Smooth muscle cell (in vitro differentiated cells): ENCODE data around the gene GALNT1. TPM values are rescaled to one million over a fixed set of nuclear protein-coding genes. Genes with fewer than 3 reads are reported as not detected.

Source experiments
- DNase-seq: peaks from one replicate; lab custom pipeline; 2025; ENCODE audit not compliant: unreplicated experiment; lab: John Stamatoyannopoulos, UW
- H2AFZ ChIP-seq: fragments of 200-600 bp; sonication (generic); 2 replicates; pipeline ENCODE4 v1.6.0; 2016; ENCODE audit warnings: antibody characterized with exemption, low read depth, mild to moderate bottlenecking
- H3F3A ChIP-seq: fragments of 200-600 bp; sonication (generic); 2 replicates; pipeline ENCODE4 v1.6.0; 2017; ENCODE audit warnings: antibody characterized with exemption, low read depth
- H3K27ac ChIP-seq: fragments of 200-600 bp; sonication (generic); 2 replicates; pipeline ENCODE4 v1.5.1; 2016; ENCODE audit warnings: low read depth, mild to moderate bottlenecking
- H3K27me3 ChIP-seq: fragments of 200-600 bp; sonication (generic); 2 replicates; pipeline ENCODE4 v1.6.1; 2016; ENCODE audit warnings: low read depth, mild to moderate bottlenecking
- H3K36me3 ChIP-seq: fragments of 200-600 bp; sonication (generic); 2 replicates; pipeline ENCODE4 v1.5.1; 2016; ENCODE audit warnings: low read depth
- H3K4me1 ChIP-seq: fragments of 200-600 bp; sonication (generic); 2 replicates; pipeline ENCODE4 v1.5.1; 2016; ENCODE audit warnings: low read depth
- H3K4me2 ChIP-seq: fragments of 200-600 bp; sonication (generic); 2 replicates; pipeline ENCODE4 v1.6.0; 2016; ENCODE audit warnings: mild to moderate bottlenecking
- H3K4me3 ChIP-seq: fragments of 200-600 bp; sonication (generic); 2 replicates; pipeline ENCODE4 v1.5.1; 2016; ENCODE audit warnings: mild to moderate bottlenecking
- H3K79me2 ChIP-seq: fragments of 200-600 bp; sonication (generic); 2 replicates; pipeline ENCODE4 v1.6.0; 2016; ENCODE audit warnings: low read depth, mild to moderate bottlenecking
- H3K9ac ChIP-seq: fragments of 200-600 bp; sonication (generic); 2 replicates; pipeline ENCODE4 v1.6.0; 2016; ENCODE audit warnings: low read depth
- H3K9me3 ChIP-seq: fragments of 200-600 bp; sonication (generic); replicated peaks from 2 replicates; pipeline ENCODE4 v1.5.1; 2016; ENCODE audit warnings: low read depth
- H4K20me1 ChIP-seq: fragments of 200-600 bp; sonication (generic); 2 replicates; pipeline ENCODE4 v1.6.0; 2016; ENCODE audit warnings: low read depth
- WGBS: methylation state at CpG from one replicate; pipeline ENCODE4 v1.1.7; 2016; ENCODE audit warnings: low lambda C conversion rate; 5-methylcytosine and 5-hydroxymethylcytosine counted together
- polyA plus RNA-seq: library from polyadenylated mRNA; unstranded; fragments of >200 nt; fragmentation: Nextera tagmentation; extraction: Ambion mirVana; gene quantifications from 2 replicates; pipeline ENCODE4 v1.2.1, GENCODE V29; 2016
- total RNA-seq: library from RNA; depleted of rRNA; stranded (reverse); fragments of >200 nt; gene quantifications from 2 replicates; pipeline ENCODE4 v1.2.3, GENCODE V29; 2014
- TF ChIP-seq, protein P1 (sequence below): fragments of 200-600 bp; sonication (generic); IDR thresholded peaks from 2 replicates; pipeline ENCODE4 v1.5.1; 2017; ENCODE audit warnings: borderline replicate concordance, mild to moderate bottlenecking, antibody characterized with exemption; ENCODE audit not compliant: insufficient read depth, poor library complexity, severe bottlenecking

The GALNT1 gene
- total and polyA plus RNA-seq, 2 experiments from 2014 or later, result 151 to 195 TPM

GRCh38 chr18:35749701-35750100, 168.2 kb downstream of the GALNT1 start:
- H3K27me3 ChIP-seq, result no peaks in the 10 kb centered on the region
- DNase-seq, result no peak
- no peaks in the 10 kb centered on the region for H3F3A ChIP-seq
- H3K9ac ChIP-seq, result no peak overlapping the region
- no peaks in the 10 kb centered on the region for H3K9me3 ChIP-seq
- 93% methylated on average over 5 of the region's 5 CpGs for WGBS
- TF ChIP-seq, protein P1, sequence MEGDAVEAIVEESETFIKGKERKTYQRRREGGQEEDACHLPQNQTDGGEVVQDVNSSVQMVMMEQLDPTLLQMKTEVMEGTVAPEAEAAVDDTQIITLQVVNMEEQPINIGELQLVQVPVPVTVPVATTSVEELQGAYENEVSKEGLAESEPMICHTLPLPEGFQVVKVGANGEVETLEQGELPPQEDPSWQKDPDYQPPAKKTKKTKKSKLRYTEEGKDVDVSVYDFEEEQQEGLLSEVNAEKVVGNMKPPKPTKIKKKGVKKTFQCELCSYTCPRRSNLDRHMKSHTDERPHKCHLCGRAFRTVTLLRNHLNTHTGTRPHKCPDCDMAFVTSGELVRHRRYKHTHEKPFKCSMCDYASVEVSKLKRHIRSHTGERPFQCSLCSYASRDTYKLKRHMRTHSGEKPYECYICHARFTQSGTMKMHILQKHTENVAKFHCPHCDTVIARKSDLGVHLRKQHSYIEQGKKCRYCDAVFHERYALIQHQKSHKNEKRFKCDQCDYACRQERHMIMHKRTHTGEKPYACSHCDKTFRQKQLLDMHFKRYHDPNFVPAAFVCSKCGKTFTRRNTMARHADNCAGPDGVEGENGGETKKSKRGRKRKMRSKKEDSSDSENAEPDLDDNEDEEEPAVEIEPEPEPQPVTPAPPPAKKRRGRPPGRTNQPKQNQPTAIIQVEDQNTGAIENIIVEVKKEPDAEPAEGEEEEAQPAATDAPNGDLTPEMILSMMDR, result no peak
- no peak overlapping the region for H2AFZ ChIP-seq
- no peak overlapping the region for H3K27ac ChIP-seq
- H3K4me2 ChIP-seq, result no peak overlapping the region
- no peaks in the 10 kb centered on the region for H3K4me1 ChIP-seq
- no peaks in the 10 kb centered on the region for H3K79me2 ChIP-seq
- H4K20me1 ChIP-seq, result no peaks in the 10 kb centered on the region
- H3K36me3 ChIP-seq, result no peaks in the 10 kb centered on the region
- H3K4me3 ChIP-seq, result no peak overlapping the region

- no peak overlapping the region for H2AFZ ChIP-seq
- H3K4me2 ChIP-seq, result no peak overlapping the region
- no peaks in the 10 kb centered on the region for H4K20me1 ChIP-seq
- no peaks in the 10 kb centered on the region for H3K4me1 ChIP-seq
- no peak overlapping the region for H3K9ac ChIP-seq
- H3K4me3 ChIP-seq, result no peak overlapping the region
- no peaks in the 10 kb centered on the region for H3K79me2 ChIP-seq
- H3K27me3 ChIP-seq, result no peaks in the 10 kb centered on the region
- TF ChIP-seq, protein P1, result no peak
- no peaks in the 10 kb centered on the region for H3K36me3 ChIP-seq
- no peaks in the 10 kb centered on the region for H3F3A ChIP-seq
- WGBS, result 81% methylated on average over 2 of the region's 2 CpGs
- no peak for DNase-seq
- no peaks in the 10 kb centered on the region for H3K9me3 ChIP-seq
- H3K27ac ChIP-seq, result no peak overlapping the region
These were observed 169.4 kb downstream of the GALNT1 start for GRCh38 chr18:35750929-35751328.

DNA sequence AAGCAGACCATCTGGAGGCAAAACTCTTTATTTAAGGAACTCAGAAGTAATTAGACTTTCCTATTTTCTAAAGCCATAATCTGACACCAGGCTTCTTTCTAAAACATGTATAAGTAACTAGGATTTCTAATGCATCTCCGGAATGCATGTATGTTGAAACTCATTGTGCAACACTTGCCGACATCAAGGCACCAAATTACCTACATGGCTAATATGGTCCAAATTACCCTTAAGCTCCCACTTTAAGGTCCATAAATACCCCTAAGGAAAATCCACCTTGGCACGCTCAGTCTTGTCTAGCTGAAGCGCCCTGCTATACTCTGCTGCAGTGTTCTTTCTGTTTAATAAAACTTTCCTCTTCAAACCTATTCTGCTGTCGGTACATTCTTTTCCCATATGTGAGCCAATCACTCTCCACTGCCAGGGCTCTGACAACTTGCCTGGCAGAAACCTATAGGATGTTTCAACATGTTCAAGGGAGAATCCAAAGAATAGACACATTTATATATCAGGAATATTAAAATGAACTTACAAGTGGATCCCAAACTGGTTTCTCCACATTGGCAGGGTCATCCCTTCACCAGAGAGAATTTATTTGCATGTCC, 171.9 kb downstream of the GALNT1 start:
- Histone ChIP-seq H3K9me3 (no peaks in the 10 kb centered on the region), H3F3A (no peaks in the 10 kb centered on the region), H3K27ac (no peak overlapping the region), H3K4me2 (no peak overlapping the region), H3K36me3 (no peaks in the 10 kb centered on the region), H4K20me1 (no peaks in the 10 kb centered on the region), H3K79me2 (no peaks in the 10 kb centered on the region), H3K9ac (no peak overlapping the region), H3K4me3 (no peak overlapping the region), H3K27me3 (no peaks in the 10 kb centered on the region), H3K4me1 (no peaks in the 10 kb centered on the region), H2AFZ (no peak overlapping the region)
- 53% methylated on average over 5 of the region's 5 CpGs for WGBS
- DNase-seq, result no peak
- TF ChIP-seq, protein P1, result no peak

GRCh38 chr18:35754464-35754863, 172.9 kb downstream of the GALNT1 start:
- Histone ChIP-seq H3K36me3 (no peaks in the 10 kb centered on the region), H3K4me1 (no peaks in the 10 kb centered on the region)
- TF ChIP-seq, protein P1, result no peak

More at GRCh38 chr18:35754464-35754863, 172.9 kb downstream of the GALNT1 start:
- H2AFZ ChIP-seq, result no peak overlapping the region
- H3K27ac ChIP-seq, result no peak overlapping the region
- H3K4me2 ChIP-seq, result no peak overlapping the region
- H3K79me2 ChIP-seq, result no peaks in the 10 kb centered on the region
- no peaks in the 10 kb centered on the region for H3F3A ChIP-seq
- no peak for DNase-seq
- H3K4me3 ChIP-seq, result no peak overlapping the region
- H3K9me3 ChIP-seq, result no peaks in the 10 kb centered on the region
- H3K27me3 ChIP-seq, result no peaks in the 10 kb centered on the region
- H3K9ac ChIP-seq, result no peak overlapping the region
- no peaks in the 10 kb centered on the region for H4K20me1 ChIP-seq
- WGBS, result 81% methylated on average over 4 of the region's 4 CpGs
